Measurements from ENCODE around the gene PTPRS. TPM values are rescaled to one million over a fixed set of nuclear protein-coding genes. Genes with fewer than 3 reads are reported as not detected.

The PTPRS gene
- total RNA-seq, 4 donors from 2014 or later, result 21.1 to 68.5 (median 42.3) TPM

DNA sequence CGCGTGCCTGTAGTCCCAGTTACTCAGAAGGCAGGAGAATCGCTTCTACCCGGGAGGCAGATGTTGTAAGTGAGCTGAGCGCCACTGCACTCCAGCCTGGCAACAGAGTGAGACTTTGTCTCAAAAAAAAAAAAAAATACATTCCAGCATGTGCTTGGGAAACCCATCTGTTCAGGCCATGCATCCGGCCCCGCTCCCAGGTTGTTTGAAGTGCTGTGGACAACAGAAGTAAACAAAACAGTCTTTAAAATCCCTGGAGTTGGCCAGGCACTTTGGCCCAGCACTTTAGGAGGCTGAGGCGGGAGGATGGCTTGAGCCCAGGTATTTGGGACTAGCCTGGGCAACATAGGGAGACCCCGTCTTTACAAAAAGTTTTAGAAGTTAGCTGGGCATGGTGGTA is 3.2 kb upstream of the PTPRS start:
- TF ChIP-seq POLR2A (IDR thresholded peaks at IDR 0.05), result no peak
- TF ChIP-seq, protein P1, sequence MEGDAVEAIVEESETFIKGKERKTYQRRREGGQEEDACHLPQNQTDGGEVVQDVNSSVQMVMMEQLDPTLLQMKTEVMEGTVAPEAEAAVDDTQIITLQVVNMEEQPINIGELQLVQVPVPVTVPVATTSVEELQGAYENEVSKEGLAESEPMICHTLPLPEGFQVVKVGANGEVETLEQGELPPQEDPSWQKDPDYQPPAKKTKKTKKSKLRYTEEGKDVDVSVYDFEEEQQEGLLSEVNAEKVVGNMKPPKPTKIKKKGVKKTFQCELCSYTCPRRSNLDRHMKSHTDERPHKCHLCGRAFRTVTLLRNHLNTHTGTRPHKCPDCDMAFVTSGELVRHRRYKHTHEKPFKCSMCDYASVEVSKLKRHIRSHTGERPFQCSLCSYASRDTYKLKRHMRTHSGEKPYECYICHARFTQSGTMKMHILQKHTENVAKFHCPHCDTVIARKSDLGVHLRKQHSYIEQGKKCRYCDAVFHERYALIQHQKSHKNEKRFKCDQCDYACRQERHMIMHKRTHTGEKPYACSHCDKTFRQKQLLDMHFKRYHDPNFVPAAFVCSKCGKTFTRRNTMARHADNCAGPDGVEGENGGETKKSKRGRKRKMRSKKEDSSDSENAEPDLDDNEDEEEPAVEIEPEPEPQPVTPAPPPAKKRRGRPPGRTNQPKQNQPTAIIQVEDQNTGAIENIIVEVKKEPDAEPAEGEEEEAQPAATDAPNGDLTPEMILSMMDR (IDR thresholded peaks at IDR 0.05 in 4 of 5, conservative IDR thresholded peaks at IDR 0.05 in 1 of 5), result no peak
- Histone ChIP-seq H3K4me1 (peaks cover 3 to 11% of the 10 kb centered on the region in 2 donors), H3K4me3 (no peak overlapping the region), H3K27me3 (peaks cover 10 to 17% (median 16%) of the 10 kb centered on the region in 3 donors), H3K9me3 (no peaks in the 10 kb centered on the region), H3K27ac (no peak overlapping the region), H3K36me3 (no peaks in the 10 kb centered on the region)
- intact Hi-C loops (cut with DNase I; ENCODE audit: low total_unique reads) (no loop called here), in situ Hi-C loops (cut with MboI; ENCODE audit: low sequenced_read_pairs in 4 of 4) (no loop called here)
- DNase-seq (no peak), ATAC-seq (no peak)

DNA sequence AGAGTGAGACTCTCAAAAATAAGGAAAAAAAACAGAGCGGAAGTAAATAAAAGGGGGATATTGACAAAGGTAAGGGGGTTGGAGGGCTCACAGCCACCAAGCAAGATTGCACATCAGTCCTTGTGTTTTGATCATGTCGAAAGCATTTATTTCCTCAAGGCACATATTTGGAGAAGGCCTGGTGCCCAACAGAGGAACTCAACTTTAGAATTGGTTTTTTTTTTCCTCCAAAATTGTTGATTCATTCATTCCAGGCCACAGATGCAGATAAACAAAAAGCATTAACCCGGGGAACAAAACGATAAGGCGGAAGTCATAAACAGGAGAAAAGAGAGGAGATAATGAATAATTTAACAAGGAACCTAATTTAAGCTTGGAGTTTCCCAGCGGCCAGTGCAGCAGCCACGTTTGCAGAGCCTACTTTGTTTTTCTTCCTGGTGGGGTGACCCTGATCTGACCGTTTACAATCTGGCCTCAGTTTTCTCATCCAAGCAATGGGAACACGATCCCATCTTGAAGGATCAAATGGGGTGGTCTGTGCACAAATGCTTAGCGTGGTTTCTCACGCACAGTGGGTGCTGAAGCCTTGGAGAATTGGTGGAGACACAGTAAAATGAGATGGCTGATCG is 2.1 kb upstream of the PTPRS start:
- peaks cover 22 to 28% (median 26%) of the 10 kb centered on the region in 3 donors for H3K27me3 ChIP-seq

DNA sequence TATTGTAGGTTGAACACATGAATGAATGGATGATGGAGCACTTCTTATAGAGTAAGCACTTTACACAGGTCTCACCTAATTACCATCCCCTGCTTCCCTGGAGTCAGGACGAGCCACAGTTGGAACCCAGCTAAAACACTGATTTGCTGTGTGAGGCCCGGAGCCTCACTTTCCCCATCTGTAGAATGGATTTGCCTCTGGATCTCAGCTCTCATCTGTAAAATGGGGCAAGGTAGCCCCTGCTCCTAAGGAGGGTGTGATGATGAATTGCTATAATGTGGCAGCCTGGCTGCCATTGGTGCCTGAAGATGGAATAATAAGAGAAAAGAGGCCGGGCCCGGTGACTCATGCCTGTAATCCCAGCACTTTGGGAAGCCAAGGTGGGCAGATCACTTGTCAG is 1.4 kb upstream of the PTPRS start:
- DNase-seq (no peak), ATAC-seq (no peak)
- H3K4me3 ChIP-seq, result no peak overlapping the region
- H3K4me1 ChIP-seq, result peaks cover 3 to 12% of the 10 kb centered on the region in 2 donors
- H3K36me3 ChIP-seq, result no peaks in the 10 kb centered on the region
- no peak overlapping the region for H3K27ac ChIP-seq
- in situ Hi-C loops (cut with MboI; ENCODE audit: low sequenced_read_pairs in 4 of 4) (no loop called here), intact Hi-C loops (cut with DNase I; ENCODE audit: low total_unique reads) (no loop called here)
- TF ChIP-seq, protein P1 (IDR thresholded peaks at IDR 0.05 in 4 of 5, conservative IDR thresholded peaks at IDR 0.05 in 1 of 5), result no peak
- TF ChIP-seq POLR2A (IDR thresholded peaks at IDR 0.05), result no peak
- H3K27me3 ChIP-seq, result peaks cover 29 to 33% (median 30%) of the 10 kb centered on the region in 3 donors
- H3K9me3 ChIP-seq, result no peaks in the 10 kb centered on the region

More for the DNA sequence above, 2.1 kb upstream of the PTPRS start:
- in situ Hi-C loops (cut with MboI; ENCODE audit: low sequenced_read_pairs in 4 of 4), result no loop called here
- H3K4me1 ChIP-seq, result peaks cover 3 to 12% of the 10 kb centered on the region in 2 donors
- no peaks in the 10 kb centered on the region for H3K9me3 ChIP-seq
- H3K4me3 ChIP-seq, result no peak overlapping the region
- no peaks in the 10 kb centered on the region for H3K36me3 ChIP-seq
- no peak for TF ChIP-seq POLR2A (IDR thresholded peaks at IDR 0.05)
- TF ChIP-seq, protein P1 (IDR thresholded peaks at IDR 0.05 in 4 of 5, conservative IDR thresholded peaks at IDR 0.05 in 1 of 5), result no peak
- intact Hi-C loops (cut with DNase I; ENCODE audit: low total_unique reads), result no loop called here
- DNase-seq (no peak), ATAC-seq (no peak)
- no peak overlapping the region for H3K27ac ChIP-seq

DNA sequence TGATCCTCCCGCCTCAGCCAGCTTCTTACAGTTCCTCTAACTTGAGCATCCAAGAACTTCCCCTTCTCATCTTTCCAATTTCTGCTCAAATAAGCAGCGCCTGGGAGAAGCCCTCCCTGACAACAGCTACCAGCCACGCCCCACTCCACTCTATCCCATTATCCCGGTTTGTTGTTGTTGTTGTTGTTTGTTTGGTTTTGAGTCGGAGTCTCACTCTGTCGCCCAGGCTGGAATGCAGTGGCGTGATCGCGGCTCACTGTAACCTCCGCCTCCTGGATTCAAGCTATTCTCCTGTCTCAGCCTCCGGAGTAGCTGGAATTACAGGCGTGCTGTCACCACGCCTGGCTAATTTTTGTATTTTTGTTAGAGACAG is 822 bp upstream of the PTPRS start:
- Histone ChIP-seq H3K27me3 (peaks cover 31 to 35% (median 35%) of the 10 kb centered on the region in 3 donors), H3K4me3 (no peak overlapping the region), H3K9me3 (no peaks in the 10 kb centered on the region), H3K36me3 (no peaks in the 10 kb centered on the region), H3K27ac (no peak overlapping the region), H3K4me1 (peaks cover 3 to 12% of the 10 kb centered on the region in 2 donors)
- in situ Hi-C loops (cut with MboI; ENCODE audit: low sequenced_read_pairs in 4 of 4) (no loop called here), intact Hi-C loops (cut with DNase I; ENCODE audit: low total_unique reads) (no loop called here)
- DNase-seq (no peak), ATAC-seq (no peak)
- TF ChIP-seq, protein P1 (IDR thresholded peaks at IDR 0.05 in 4 of 5, conservative IDR thresholded peaks at IDR 0.05 in 1 of 5), result no peak
- no peak for TF ChIP-seq POLR2A (IDR thresholded peaks at IDR 0.05)
